Hepatocyte (in vitro differentiated cells): ENCODE results near the gene FPR1. TPM values are rescaled to one million over a fixed set of nuclear protein-coding genes. Genes with fewer than 3 reads are reported as not detected.

ENCODE experiments used
- DNase-seq: peaks from one replicate; pipeline ENCODE4 v3.0.0-alpha.2; 2016; ENCODE audit warnings: low spot score
- H2AFZ ChIP-seq: fragments of 200-600 bp; sonication (generic); 2 replicates; pipeline ENCODE4 v1.6.0; 2016; ENCODE audit warnings: antibody characterized with exemption, mild to moderate bottlenecking
- H3K27ac ChIP-seq: fragments of 200-600 bp; sonication (generic); 2 replicates; pipeline ENCODE4 v1.5.1; 2016; ENCODE audit warnings: mild to moderate bottlenecking
- H3K27me3 ChIP-seq: fragments of 200-600 bp; sonication (generic); 2 replicates; pipeline ENCODE4 v1.6.1; 2016
- H3K36me3 ChIP-seq: fragments of 200-600 bp; sonication (generic); replicated peaks from 2 replicates; pipeline ENCODE4 v1.5.1; 2016; ENCODE audit warnings: low read depth; ENCODE audit not compliant: insufficient read depth
- H3K4me1 ChIP-seq: fragments of 200-600 bp; sonication (generic); 2 replicates; pipeline ENCODE4 v1.5.1; 2016; ENCODE audit warnings: mild to moderate bottlenecking, moderate library complexity; ENCODE audit not compliant: insufficient read depth
- H3K4me2 ChIP-seq: fragments of 200-600 bp; sonication (generic); 2 replicates; pipeline ENCODE4 v1.6.0; 2016
- H3K4me3 ChIP-seq: fragments of 200-600 bp; sonication (generic); 2 replicates; pipeline ENCODE4 v1.5.1; 2016; ENCODE audit warnings: mild to moderate bottlenecking
- H3K79me2 ChIP-seq: fragments of 200-600 bp; sonication (generic); 2 replicates; pipeline ENCODE4 v1.6.0; 2017; ENCODE audit warnings: mild to moderate bottlenecking
- H3K9me2 ChIP-seq: fragments of 200-600 bp; sonication (generic); replicated peaks from 2 replicates; pipeline ENCODE4 v1.6.0; 2017; ENCODE audit warnings: mild to moderate bottlenecking; ENCODE audit not compliant: insufficient read depth
- H3K9me3 ChIP-seq: fragments of 200-600 bp; sonication (generic); 2 replicates; pipeline ENCODE4 v1.5.1; 2016; ENCODE audit warnings: low read depth, mild to moderate bottlenecking
- H4K20me1 ChIP-seq: fragments of 200-600 bp; sonication (generic); 2 replicates; pipeline ENCODE4 v1.6.0; 2016; ENCODE audit warnings: mild to moderate bottlenecking; ENCODE audit not compliant: insufficient read depth, poor library complexity, severe bottlenecking
- CTCF ChIP-seq: fragments of 200-600 bp; sonication (generic); IDR thresholded peaks from 2 replicates; pipeline ENCODE4 v1.5.1; 2016; ENCODE audit warnings: antibody characterized with exemption, mild to moderate bottlenecking; ENCODE audit not compliant: poor library complexity
- EZH2 ChIP-seq: fragments of 200-600 bp; sonication (generic); IDR thresholded peaks from 2 replicates; pipeline ENCODE4 v1.6.1; 2016; ENCODE audit warnings: antibody characterized with exemption, mild to moderate bottlenecking, borderline replicate concordance
- EZH2phosphoT487 ChIP-seq: fragments of 200-600 bp; sonication (generic); IDR thresholded peaks from one replicate; pipeline ENCODE4 v1.6.1; 2018; ENCODE audit warnings: antibody characterized with exemption, mild to moderate bottlenecking, low read depth, moderate library complexity; ENCODE audit not compliant: unreplicated experiment, severe bottlenecking
- WGBS: methylation state at CpG from one replicate; pipeline ENCODE4 v1.1.6; 2016; ENCODE audit warnings: low lambda C conversion rate; ENCODE audit errors: missing lambda C conversion rate; 5-methylcytosine and 5-hydroxymethylcytosine counted together
- polyA plus RNA-seq: library from polyadenylated mRNA; unstranded; fragments of >200 nt; fragmentation: Nextera tagmentation; extraction: Ambion mirVana; gene quantifications from 2 replicates; pipeline ENCODE4 v1.2.1, GENCODE V29; 2016
- total RNA-seq: library from RNA; depleted of rRNA; stranded (reverse); fragments of >200 nt; gene quantifications from 2 replicates; pipeline ENCODE4 v1.2.3, GENCODE V29; 2014

FPR1 gene
- total and polyA plus RNA-seq, 2 experiments from 2014 or later: 0.53 to 2.6 TPM

- TF ChIP-seq EZH2 (no peak), EZH2phosphoT487 (no peak), CTCF (no peak)
Observed at GRCh38 chr19:51706296-51706695, 45.4 kb downstream of the FPR1 start.

GRCh38 chr19:51704626-51705025 lies 47.1 kb downstream of the FPR1 start:
- WGBS: 100% methylated on average over 1 of the region's 4 CpGs
- Histone ChIP-seq H3K4me3 (no peak overlapping the region), H3K27ac (peak overlapping the region; percentile 91), H3K36me3 (no peaks in the 10 kb centered on the region), H3K79me2 (peaks cover 7% of the 10 kb centered on the region), H3K27me3 (no peaks in the 10 kb centered on the region), H3K4me1 (peaks cover 25% of the 10 kb centered on the region), H3K9me3 (no peaks in the 10 kb centered on the region), H3K4me2 (peak overlapping the region; percentile 77), H3K9me2 (no peaks in the 10 kb centered on the region), H4K20me1 (peaks cover 36% of the 10 kb centered on the region), H2AFZ (no peak overlapping the region)
- no peak for TF ChIP-seq CTCF
- TF ChIP-seq EZH2phosphoT487: no peak
- TF ChIP-seq EZH2: no peak
- DNase-seq: no peak

More at GRCh38 chr19:51706296-51706695, 45.4 kb downstream of the FPR1 start:
- Histone ChIP-seq H3K9me3 (no peaks in the 10 kb centered on the region), H3K4me3 (no peak overlapping the region), H2AFZ (no peak overlapping the region), H4K20me1 (peaks cover 20% of the 10 kb centered on the region), H3K4me1 (peaks cover 25% of the 10 kb centered on the region), H3K27me3 (no peaks in the 10 kb centered on the region), H3K4me2 (no peak overlapping the region), H3K9me2 (no peaks in the 10 kb centered on the region), H3K36me3 (no peaks in the 10 kb centered on the region), H3K27ac (no peak overlapping the region), H3K79me2 (peaks cover 3% of the 10 kb centered on the region)
- 94% methylated on average over 4 of the region's 4 CpGs for WGBS
- no peak for DNase-seq

DNA sequence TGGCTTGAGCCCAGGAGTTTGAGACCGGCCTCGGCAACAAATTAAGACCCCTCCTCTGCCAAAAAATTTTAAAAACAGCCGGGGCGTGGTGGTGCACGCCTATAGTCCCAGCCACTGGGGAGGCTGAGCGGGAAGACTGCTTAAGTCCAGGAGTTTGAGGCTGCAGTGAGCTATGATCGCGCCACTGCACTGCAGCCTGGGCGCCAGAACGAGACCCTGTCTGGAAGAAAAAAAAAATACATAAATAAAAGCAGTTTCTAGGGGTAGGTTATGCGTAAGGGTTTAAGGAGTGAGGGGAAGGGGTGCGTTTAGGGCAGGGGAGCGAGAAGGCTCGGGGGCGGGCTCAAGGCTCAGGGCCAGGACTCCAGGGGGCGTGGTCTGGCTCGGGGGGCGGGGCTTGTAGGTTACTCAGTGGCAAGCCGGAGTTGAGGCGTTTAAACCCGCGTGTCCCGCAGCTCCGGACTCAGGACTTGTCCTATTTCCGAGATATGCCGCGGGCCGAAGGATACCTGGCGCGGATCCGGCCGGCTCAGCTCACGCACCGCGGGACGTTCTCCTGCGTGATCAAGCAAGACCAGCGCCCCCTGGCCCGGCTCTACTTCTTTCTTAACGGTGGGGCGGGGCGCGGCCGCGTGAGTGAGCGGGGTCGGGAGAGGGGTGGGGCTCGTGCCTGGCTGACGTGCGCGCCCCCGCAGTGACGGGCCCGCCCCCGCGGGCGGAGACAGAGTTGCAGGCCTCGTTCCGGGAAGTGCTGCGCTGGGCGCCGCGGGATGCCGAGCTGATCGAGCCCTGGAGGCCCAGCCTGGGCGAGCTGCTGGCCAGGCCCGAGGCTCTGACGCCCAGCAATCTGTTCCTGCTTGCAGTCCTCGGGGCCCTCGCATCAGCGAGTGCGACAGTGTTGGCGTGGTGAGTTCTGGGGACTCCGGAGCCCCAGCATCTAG lies 47.8 kb downstream of the FPR1 start:
- no peaks in the 10 kb centered on the region for H3K9me2 ChIP-seq
- no peaks in the 10 kb centered on the region for H3K27me3 ChIP-seq
- no peak for TF ChIP-seq EZH2
- TF ChIP-seq CTCF: peak; percentile 56
- no peak for TF ChIP-seq EZH2phosphoT487
- H3K79me2 ChIP-seq: peaks cover 15% of the 10 kb centered on the region
- no peaks in the 10 kb centered on the region for H3K9me3 ChIP-seq
- whole genome bisulfite sequencing: 9% methylated on average over 40 of the region's 74 CpGs
- peak; percentile 97 for DNase-seq
- H3K4me1 ChIP-seq: peaks cover 25% of the 10 kb centered on the region
- H3K4me2 ChIP-seq: peak overlapping the region; percentile 77
- H3K36me3 ChIP-seq: no peaks in the 10 kb centered on the region
- H3K27ac ChIP-seq: peak overlapping the region; percentile 91
- H4K20me1 ChIP-seq: peaks cover 43% of the 10 kb centered on the region
- peak overlapping the region; percentile 4 for H3K4me3 ChIP-seq
- no peak overlapping the region for H2AFZ ChIP-seq
